Measurements from ENCODE around the gene DISP2.

Gene DISP2

GRCh38 chr15:40365016-40365415, 7.0 kb downstream of the DISP2 start:
- no peak for DNase-seq

- no peak for DNase-seq
These were observed 7.8 kb downstream of the DISP2 start for GRCh38 chr15:40365624-40366456.

GRCh38 chr15:40366457-40367370, 8.7 kb downstream of the DISP2 start:
- DNase-seq: no peak

GRCh38 chr15:40367371-40367685, 9.3 kb downstream of the DISP2 start:
- no peak for DNase-seq

GRCh38 chr15:40367686-40368611, 9.9 kb downstream of the DISP2 start:
- peak; percentile 78 for DNase-seq

GRCh38 chr15:40368719-40369473, 10.9 kb downstream of the DISP2 start:
- no peak for DNase-seq

GRCh38 chr15:40369474-40369869, 11.5 kb downstream of the DISP2 start:
- DNase-seq: no peak

- no peak for DNase-seq
These were observed 12.0 kb downstream of the DISP2 start for GRCh38 chr15:40369971-40370370.

GRCh38 chr15:40372981-40373380, 15.0 kb downstream of the DISP2 start:
- DNase-seq: no peak

- no peak for DNase-seq
These were observed 19.6 kb downstream of the DISP2 start for GRCh38 chr15:40377606-40378005.

- no peak for DNase-seq
These were observed 21.4 kb downstream of the DISP2 start for GRCh38 chr15:40379374-40379773.

GRCh38 chr15:40379853-40380252, 21.8 kb downstream of the DISP2 start:
- no peak for DNase-seq

- DNase-seq: no peak
These were observed 22.6 kb downstream of the DISP2 start for GRCh38 chr15:40380636-40381035.

GRCh38 chr15:40381818-40382529, 24.0 kb downstream of the DISP2 start:
- no peak for DNase-seq

- peak; percentile 77 for DNase-seq
These were observed 24.8 kb downstream of the DISP2 start, which contains the start of gene KNSTRN for GRCh38 chr15:40382580-40383456. Gene KNSTRN (plus strand): TSS chr15:40382721. CDS start chr15:40382836, 115 bp downstream.

- no peak for DNase-seq
These were observed 28.5 kb downstream of the DISP2 start for GRCh38 chr15:40386480-40386879.

- no peak for DNase-seq
These were observed 31.2 kb downstream of the DISP2 start for GRCh38 chr15:40388941-40389823.

- DNase-seq: no peak
These were observed 32.0 kb downstream of the DISP2 start for GRCh38 chr15:40389824-40390595.

Measured in DMS153 (cell line).